OCI-LY1 (cell line): Measurements from ENCODE around the gene NID1.

ENCODE experiments used
- EZH2 ChIP-seq: fragments of 200-600 bp; sonication (generic), shearing (Covaris generic); IDR thresholded peaks from 2 replicates; pipeline ENCODE4 v1.8.0; 2017; ENCODE audit warnings: borderline replicate concordance, mixed run types, mild to moderate bottlenecking, antibody characterized with exemption, low read length, moderate library complexity, mixed read lengths
- TF ChIP-seq, protein P1 (sequence below): fragments of 200-600 bp; sonication (generic), shearing (Covaris generic); IDR thresholded peaks from 2 replicates; pipeline ENCODE4 v1.5.1; 2017; ENCODE audit warnings: mild to moderate bottlenecking, antibody characterized with exemption, low read length, moderate library complexity, mixed read lengths

DNA sequence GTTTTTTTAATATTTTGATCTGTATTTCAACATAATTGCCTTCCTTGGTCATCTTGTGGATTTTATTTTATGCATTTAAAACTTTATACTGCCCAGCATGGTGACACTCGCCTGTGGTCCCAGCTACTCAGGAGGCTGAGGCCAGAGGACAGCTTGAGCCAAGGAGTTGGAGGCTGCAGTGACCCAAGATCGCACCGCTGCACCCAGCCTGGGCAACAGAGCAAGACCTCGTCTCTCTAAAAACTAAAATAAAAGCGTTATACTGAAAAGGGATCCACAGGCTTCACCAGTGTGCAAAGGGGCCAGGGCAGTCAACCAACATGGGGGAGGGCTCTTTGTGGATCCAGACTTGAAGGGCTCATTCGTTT is 1.4 kb downstream of the NID1 start:
- TF ChIP-seq, protein P1, sequence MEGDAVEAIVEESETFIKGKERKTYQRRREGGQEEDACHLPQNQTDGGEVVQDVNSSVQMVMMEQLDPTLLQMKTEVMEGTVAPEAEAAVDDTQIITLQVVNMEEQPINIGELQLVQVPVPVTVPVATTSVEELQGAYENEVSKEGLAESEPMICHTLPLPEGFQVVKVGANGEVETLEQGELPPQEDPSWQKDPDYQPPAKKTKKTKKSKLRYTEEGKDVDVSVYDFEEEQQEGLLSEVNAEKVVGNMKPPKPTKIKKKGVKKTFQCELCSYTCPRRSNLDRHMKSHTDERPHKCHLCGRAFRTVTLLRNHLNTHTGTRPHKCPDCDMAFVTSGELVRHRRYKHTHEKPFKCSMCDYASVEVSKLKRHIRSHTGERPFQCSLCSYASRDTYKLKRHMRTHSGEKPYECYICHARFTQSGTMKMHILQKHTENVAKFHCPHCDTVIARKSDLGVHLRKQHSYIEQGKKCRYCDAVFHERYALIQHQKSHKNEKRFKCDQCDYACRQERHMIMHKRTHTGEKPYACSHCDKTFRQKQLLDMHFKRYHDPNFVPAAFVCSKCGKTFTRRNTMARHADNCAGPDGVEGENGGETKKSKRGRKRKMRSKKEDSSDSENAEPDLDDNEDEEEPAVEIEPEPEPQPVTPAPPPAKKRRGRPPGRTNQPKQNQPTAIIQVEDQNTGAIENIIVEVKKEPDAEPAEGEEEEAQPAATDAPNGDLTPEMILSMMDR: no peak
- TF ChIP-seq EZH2: no peak
